Lower leg skin (tissue), 4 donors: ENCODE data around the gene FAM174B. TPM values are rescaled to one million over a fixed set of nuclear protein-coding genes. Genes with fewer than 3 reads are reported as not detected.
"Not testable (repeated sequence)": the region's sequence is repeated elsewhere in the genome, so short reads cannot be mapped to it uniquely, and the experiment has no call there.

Experiments used
- DNase-seq, 2 donors: peaks; one replicate each; pipeline ENCODE4 v3.0.0-alpha.2; 2019; ENCODE audit warnings: low spot score in 2 of 2
- H3K4me3 ChIP-seq: fragments of 200-600 bp; sonication (generic); 2 replicates; pipeline ENCODE4 v1.5.1; 2017; ENCODE audit warnings: mild to moderate bottlenecking, low read depth; ENCODE audit not compliant: poor library complexity, severe bottlenecking
- POLR2A ChIP-seq, 2 donors: fragments of 450-650 bp; IDR thresholded peaks; one replicate each; pipeline ENCODE4 v1.6.1; 2016 to 2017; ENCODE audit warnings: antibody characterized with exemption in 2 of 2, mild to moderate bottlenecking in 1 of 2, moderate library complexity in 1 of 2
- WGBS, 2 donors: methylation state at CpG; one replicate each; pipeline ENCODE4 v1.1.5; 2018; 5-methylcytosine and 5-hydroxymethylcytosine counted together
- intact Hi-C: fragments of 100-400 bp; cut with DNase I; formaldehyde crosslinking; loops from one replicate; pipeline ENCODE4 v1.15.0; 2023; ENCODE audit warnings: low total_unique reads
- total RNA-seq, 4 donors: library from RNA; depleted of rRNA; stranded (reverse); fragments of >200 nt; gene quantifications; one replicate each; pipeline ENCODE4 v1.1.0, GENCODE V29; 2016
- TF ChIP-seq, protein P1 (sequence below), 3 donors: fragments of 450-650 bp; IDR thresholded peaks; one replicate each; pipeline ENCODE4 v1.5.1; 2016; ENCODE audit warnings: antibody characterized with exemption in 3 of 3, mild to moderate bottlenecking in 3 of 3, moderate library complexity in 2 of 3

FAM174B gene
- total RNA-seq, 4 donors from 2014 or later: 9.9 to 33.4 (median 18.3) TPM

DNA sequence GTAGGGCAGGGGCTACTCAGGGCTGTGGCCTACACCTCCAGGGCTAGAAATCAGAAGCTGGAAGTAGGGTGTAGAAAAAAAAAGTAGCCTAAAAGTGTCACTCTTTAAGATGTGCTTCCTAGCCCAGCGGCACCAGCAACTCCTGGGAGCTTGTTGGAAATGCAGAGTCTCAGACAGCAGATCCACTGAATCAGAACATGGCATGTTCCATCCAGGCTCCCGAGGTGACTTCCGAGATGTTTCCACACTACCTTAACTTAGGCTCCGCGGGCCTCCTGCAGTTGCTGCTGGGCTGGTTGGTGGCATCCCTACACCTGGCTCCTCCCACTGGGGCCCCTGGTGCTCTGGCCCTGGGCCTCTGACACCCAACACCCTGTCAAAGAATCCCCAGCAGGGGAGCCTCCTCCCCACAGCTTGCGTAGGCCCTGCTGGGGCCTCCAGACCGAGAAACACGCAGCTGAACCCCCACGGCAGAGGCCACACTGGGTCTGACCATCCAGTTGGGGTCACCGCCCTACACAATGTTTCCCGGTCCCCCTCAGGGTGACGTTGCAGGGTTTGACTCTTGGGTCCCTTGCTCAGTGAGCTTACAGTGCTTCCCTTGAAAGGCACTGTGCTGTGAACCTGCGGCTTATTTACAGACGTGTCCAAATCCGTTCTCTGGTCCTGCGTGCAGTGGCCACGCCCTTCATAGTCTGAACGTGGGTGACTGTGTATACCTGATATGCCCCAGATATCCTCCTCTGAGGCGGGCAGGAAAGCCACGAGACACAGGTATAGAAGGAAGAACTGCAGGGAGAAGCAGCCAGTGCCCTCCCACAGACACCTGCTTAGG, 46.5 kb downstream of the FAM174B start:
- H3K4me3 ChIP-seq: no peak overlapping the region
- DNase-seq: peak in 1 of 2 donors; percentile 74
- TF ChIP-seq POLR2A (IDR thresholded peaks at IDR 0.05): no peak
- TF ChIP-seq, protein P1, sequence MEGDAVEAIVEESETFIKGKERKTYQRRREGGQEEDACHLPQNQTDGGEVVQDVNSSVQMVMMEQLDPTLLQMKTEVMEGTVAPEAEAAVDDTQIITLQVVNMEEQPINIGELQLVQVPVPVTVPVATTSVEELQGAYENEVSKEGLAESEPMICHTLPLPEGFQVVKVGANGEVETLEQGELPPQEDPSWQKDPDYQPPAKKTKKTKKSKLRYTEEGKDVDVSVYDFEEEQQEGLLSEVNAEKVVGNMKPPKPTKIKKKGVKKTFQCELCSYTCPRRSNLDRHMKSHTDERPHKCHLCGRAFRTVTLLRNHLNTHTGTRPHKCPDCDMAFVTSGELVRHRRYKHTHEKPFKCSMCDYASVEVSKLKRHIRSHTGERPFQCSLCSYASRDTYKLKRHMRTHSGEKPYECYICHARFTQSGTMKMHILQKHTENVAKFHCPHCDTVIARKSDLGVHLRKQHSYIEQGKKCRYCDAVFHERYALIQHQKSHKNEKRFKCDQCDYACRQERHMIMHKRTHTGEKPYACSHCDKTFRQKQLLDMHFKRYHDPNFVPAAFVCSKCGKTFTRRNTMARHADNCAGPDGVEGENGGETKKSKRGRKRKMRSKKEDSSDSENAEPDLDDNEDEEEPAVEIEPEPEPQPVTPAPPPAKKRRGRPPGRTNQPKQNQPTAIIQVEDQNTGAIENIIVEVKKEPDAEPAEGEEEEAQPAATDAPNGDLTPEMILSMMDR (IDR thresholded peaks at IDR 0.05): no peak
- WGBS, 2 donors: 70 to 77% methylated on average over 12 to 20 of the region's 20 CpGs
- intact Hi-C loops: no loop called here

GRCh38 chr15:92606836-92607150, 48.8 kb downstream of the FAM174B start:
- intact Hi-C loops, DNase-seq, H3K4me3 ChIP-seq: not testable (repeated sequence)
- 93 to 96% methylated on average over 3 to 11 of the region's 15 CpGs for WGBS, 2 donors

DNA sequence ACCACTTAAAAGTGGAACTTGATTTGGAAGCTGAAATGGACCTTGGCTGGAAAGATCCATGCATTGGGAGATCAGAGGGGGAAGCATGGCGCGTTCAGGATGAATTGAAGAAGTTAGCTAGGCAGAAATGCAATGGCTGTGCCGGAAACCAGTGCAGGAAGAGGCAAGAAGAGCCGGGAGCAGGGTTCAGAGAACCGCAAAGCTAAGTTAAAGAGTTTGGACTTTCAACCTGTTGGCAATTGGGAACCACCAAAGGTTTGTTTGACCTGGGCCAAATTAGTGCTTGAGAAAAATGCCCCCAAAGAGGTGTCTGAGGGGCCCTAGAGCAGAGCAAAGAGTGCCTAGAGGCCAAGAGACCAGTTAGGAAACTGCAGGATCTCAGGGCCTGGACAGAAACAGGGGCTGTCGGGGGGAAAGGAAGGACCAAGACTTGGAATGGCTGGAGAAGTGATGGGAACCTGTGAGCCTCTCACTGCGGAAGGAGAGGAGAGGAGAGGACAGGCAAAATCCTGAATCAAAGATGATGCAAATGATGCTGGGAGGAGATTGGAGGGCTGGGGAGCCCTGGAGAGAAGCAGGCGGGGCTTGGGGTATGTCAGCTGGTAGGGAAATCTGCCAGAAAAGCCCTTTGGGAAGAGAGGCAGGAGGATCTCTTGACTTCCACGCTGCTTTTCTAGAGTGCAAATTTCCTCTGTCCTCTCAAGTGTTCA, 49.3 kb downstream of the FAM174B start:
- 84 to 90% methylated on average over 9 of the region's 9 CpGs for WGBS, 2 donors
- peak in 1 of 2 donors; percentile 39 for DNase-seq
- TF ChIP-seq POLR2A (IDR thresholded peaks at IDR 0.05): no peak
- TF ChIP-seq, protein P1 (IDR thresholded peaks at IDR 0.05): no peak
- no peak overlapping the region for H3K4me3 ChIP-seq
- intact Hi-C loops: no loop called here

DNA sequence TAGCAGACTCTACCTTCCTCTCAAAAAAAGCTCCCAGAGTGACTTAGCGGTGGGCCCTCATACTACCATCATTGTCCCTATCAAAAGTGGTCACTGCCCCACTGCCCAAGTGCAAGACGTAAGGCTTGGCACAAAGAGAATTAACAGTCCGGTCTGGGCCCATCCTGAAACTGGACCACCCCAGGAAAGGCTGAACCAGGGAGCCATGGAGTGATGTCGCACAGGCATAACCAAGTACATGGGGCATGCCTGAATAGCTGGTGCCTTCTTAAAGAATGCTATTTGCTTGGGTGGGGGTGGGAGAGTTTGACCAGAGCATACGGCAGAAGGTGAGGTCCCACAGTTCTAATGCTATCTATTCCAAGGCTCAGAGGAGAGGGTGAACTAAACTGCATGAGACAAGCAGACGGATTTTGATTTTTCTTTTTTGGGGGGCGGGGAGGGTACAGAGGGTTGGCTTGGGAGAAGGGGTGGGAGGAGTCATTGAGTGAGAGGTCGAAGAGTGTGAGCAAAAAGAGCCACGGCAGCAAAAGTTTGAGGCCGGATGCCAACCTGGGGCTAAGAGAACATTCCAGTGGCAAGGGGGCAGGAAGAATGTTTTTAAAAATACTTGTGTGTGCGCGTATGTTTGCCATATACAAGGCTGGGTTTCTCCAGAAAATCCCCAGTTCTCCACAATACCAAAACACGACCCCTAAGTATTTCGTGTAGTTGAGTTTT, 50.2 kb downstream of the FAM174B start:
- TF ChIP-seq, protein P1 (IDR thresholded peaks at IDR 0.05): no peak
- TF ChIP-seq POLR2A (IDR thresholded peaks at IDR 0.05): no peak
- H3K4me3 ChIP-seq: no peak overlapping the region
- no peak for DNase-seq
- intact Hi-C loops: no loop called here
- WGBS, 2 donors: 80% methylated on average over 14 of the region's 14 CpGs

DNA sequence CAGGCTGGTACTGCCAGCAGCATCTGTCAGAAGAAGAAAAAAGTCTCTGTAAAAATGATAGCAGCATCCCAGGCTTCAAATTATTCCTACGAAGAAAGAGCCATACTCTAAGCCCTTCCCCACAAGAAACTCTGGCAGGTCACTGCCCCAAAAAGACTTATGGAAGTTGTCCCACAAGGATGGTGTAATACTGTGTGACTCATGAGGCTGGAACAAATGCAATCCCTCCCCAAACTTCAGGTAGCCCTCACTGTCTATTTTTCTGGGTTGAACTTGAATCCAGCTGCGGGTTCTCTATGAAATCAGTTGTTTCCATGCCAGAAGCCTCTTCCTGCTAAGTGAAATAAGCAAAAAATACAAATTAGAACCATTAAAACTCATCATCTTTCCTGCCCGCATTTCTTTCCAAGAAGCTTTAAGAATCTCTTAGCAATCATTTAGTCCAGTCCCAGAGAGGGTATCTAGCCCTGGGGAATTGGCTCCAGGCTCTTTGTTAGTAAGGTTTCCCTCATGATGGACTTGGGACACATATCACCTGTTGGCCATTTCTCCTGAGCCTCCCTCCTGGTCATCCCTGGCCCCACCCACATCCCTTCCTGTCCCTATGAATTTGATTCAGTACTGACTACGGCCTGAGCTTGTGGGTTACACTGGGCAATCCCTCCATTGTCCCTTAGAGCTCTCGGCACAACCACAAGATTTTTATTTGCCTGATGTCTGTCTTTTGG, 51.7 kb downstream of the FAM174B start:
- intact Hi-C loops: no loop called here
- peak in 1 of 2 donors; percentile 68 for DNase-seq
- TF ChIP-seq POLR2A (IDR thresholded peaks at IDR 0.05): no peak
- TF ChIP-seq, protein P1 (IDR thresholded peaks at IDR 0.05): no peak
- WGBS, 2 donors: 55 to 56% methylated on average over 5 of the region's 5 CpGs
- no peak overlapping the region for H3K4me3 ChIP-seq
